Head of caudate nucleus (tissue), 42 donors: ENCODE results near the gene C2CD4C.
A peak's percentile ranks its signal among the peaks of the same experiment; 100 is the strongest.
"Not testable (repeated sequence)": the region's sequence is repeated elsewhere in the genome, so short reads cannot be mapped to it uniquely, and the experiment has no call there.

Source experiments
- DNase-seq, 42 donors: peaks; one replicate each; pipeline versions ENCODE4 v3.0.0 to v3.0.0-alpha.2; 2020 to 2021; ENCODE audit warnings: mixed read lengths in 7 of 42
- intact Hi-C: fragments of 100-400 bp; cut with DNase I; formaldehyde crosslinking; loops from one replicate; pipeline ENCODE4 v1.15.0; 2022

C2CD4C gene

DNA sequence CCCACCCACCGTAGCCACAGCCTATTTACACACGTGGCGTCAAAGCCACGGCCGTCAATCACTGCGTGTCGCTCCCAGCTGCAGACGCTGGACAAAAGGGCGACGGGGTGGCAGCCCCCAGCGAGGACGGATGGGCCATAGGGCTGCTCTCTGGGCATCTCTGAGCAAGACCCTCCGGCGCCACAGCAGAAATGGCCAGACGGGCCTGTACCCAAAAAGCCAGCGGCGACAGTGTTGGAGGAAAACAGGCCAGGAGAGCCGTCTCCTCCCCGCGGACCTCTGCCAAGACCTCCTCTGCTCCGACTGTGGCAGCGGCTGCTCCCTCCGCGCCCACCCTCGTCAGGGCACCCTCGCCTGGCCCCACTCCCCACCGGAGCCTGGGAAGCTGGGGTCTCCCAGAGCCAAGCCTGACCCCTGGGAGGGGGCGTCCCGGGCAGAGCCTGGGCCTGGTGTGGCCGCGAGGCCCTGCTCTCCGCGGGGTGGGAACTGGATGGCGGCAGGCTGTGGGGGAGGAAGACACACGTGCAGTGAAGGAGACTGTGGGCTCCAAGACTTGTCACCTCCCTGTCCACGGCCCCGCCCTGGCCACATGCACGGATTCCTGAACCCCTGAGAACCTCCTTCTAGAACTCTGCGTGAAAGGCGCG is 2.7 kb downstream of the C2CD4C start:
- peak in 7 of 42 donors; percentile 6 to 43 (median 23) for DNase-seq
- intact Hi-C loops: no loop called here

DNA sequence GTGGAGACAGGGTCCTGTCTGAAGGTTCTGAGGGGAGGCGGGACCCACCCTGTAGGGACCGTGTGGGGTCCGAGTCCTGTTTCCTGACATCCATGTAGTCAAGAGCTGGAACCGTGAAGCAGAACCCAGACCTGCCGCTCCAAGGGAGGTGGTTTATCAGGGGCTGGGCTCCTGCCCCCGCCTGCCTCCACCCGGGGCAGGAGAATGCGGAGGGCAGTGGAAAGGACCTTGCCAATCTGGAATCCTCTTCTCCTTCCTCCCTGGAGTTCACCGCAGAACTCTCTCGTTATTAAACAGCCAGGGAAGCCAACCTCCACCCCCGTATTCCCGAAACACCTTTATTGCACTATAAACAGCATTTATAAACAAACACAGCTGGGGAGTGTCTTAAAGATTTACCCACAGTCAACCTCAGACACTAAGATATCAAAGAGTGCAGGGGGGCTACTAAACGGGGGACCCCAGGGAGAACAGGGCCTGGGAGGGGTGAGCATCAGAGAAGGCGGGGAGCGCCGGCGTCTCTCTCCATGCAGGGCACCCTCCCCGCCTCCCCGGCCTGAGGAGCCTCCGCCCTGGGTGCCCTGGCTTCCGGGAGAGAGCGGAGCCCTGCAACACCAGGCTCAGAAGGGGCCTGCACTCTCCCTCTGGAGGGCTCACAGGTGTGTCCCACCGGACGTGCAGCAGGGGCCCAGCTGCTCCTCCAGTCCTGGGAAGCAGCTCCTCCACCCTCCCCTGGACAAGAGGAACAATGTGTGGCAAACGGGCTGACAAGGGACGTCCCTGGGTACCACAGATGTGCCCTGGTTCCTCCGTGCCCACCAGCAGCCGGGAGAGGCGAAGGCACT is 3.6 kb downstream of the C2CD4C start:
- intact Hi-C loops: no loop called here
- DNase-seq: peak in 6 of 42 donors; percentile 5 to 28 (median 9)

DNA sequence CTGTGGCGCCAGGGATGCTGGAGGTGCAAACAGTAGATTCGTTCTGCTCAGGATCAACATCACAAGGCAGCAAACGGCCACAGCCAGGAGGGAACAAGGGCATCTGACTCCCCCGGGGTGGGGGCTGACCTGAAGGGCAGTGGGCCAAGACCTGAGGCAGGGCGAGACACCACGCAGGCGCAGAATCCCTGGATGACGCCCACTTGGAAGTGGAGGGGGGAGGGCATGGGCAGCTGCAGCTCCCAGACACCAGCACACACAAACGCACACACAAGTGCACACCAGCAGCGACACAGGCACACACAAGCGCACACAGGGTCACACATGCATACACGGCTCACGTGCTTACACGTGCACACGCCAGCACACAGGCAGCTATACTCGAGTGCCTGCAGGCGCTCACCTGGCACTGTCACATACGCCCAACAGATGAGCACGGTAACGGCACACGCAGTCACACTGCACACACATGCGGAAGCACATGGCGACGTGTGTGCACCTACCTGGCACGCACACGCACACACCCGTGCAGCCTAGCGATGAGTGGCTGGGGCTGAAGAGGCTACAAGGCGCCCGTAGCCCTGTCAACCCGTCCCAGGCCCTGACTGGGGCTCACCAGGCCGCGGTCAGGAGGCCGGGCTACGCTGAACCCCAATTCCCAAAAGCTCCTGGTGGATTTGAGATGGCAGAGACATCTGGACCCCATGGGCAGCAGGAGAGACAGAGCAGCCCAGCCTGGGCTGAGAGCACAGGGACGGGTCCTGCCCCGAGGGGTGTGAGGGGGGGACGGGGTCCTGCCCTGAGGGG is 5.5 kb downstream of the C2CD4C start:
- peak in 9 of 42 donors; percentile 4 to 28 (median 13) for DNase-seq
- intact Hi-C loops: no loop called here

DNA sequence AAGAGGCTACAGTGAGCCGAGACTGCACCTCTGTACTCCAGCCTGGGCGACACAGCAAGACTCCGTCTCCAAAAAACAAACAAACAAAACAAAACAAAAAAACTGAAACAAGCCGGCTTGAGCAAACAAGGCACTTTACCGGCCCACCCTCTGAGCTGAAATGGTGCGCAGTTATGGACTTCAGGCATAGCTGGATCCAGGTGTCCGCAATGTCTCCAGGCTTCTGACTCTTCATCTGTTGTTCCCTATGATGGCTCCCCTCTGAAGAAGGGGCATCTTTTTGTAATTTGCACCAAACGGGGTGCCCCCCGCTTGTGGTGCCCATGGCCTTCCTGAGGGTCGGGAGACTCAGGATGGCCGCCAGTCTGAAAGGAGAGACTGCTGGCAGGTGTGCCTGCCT is 6.2 kb downstream of the C2CD4C start:
- DNase-seq: peak in 3 of 42 donors; percentile 2 to 8 (median 3)
- intact Hi-C loops: no loop called here

DNA sequence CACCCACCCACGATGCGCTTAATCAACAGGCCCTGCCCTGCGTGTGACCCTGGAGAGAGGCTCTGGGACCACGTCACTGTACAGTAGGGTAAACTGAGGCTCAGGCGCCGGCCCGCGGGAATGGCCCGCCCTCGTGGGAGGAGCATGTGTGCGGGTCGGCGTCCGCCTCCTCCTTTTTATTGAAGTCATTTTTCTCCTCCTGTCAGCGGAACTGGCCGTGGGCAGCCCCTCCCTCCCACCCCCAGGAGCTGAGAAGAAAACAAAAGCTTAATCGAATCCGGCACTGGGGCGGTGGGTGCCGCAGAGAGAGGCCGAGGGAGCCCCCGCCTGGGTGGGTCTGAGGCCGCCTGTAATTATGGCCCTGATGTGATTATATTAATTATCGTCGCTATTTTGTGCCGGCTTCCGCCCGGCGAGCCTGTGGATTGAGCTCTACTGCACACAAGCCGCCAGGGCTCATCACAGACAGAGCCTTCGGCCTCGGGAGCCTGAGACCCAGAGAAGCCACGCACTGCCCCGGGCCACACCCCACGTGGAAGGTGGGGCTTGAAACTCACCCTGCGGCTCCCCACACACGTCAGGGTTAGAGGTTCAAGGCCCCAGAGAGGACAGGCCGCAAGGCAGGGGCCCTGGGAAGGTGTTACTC is 7.0 kb downstream of the C2CD4C start:
- intact Hi-C loops: no loop called here
- DNase-seq: peak in 10 of 42 donors; percentile 3 to 26 (median 12)

DNA sequence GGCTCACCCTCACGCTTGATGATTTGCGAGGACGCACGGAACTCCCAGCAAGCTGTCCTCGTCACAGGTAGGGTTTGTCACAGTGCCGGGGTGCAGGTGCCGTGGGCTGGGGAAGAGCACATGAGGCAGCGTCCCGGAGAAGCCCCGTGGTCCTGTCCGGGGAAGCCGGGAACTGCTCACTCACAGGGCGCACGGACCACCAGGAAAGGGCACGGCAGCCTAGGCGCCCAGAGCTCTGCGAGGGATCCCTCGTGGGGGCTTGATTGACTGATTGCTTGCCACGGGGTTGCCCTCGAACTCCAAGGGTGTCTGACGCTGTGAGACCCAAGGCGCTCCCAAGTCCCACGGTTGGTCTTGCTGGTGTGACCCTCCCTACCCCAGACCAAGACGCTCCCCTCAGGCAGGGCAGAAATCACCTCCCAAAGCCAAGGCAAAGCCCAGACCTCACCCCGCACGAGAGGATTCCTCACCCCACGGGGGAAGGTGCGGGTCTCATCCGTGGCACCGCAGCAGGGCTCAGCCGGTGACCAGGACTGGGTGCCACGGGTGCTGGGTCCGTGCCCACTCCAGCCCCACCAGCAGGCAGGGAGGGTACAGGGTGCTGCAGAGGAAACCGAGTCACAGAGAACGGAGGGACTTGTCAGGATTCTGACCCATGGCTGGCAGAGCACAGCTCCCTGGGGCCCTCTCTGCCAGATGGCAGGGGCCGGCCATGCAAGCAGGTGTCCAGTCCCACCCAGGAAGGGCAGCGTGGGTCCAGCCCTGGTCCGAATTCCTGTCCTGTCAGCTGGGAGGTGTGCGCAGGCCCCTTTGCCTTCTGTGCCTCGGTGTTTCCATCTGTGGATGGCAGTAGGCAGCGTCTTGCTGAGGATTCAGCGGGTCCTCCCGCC is 7.7 kb downstream of the C2CD4C start:
- intact Hi-C loops: no loop called here
- DNase-seq: peak in 11 of 42 donors; percentile 2 to 31 (median 19)

DNA sequence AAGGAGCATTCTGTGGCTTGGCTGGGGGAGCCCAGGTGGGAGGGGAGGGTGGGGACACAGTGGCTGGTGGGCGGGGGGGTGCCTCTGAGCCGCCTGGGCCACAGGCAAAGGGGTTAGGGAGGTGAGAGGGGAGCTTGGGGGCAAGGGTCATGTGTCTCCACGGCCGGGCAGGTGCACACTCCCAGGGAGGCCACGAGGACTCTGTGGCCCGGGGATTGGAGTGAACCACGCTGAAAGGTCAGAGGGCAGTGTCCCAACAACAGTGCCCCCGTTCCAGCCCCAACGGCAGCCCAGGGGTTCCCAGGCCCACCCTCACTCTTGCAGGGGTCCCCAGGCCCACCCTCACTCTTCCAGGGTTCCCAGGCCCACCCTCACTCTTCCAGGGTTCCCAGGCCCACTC is 9.6 kb downstream of the C2CD4C start:
- intact Hi-C loops: no loop called here
- peak in 4 of 42 donors; percentile 2 to 12 (median 4) for DNase-seq

DNA sequence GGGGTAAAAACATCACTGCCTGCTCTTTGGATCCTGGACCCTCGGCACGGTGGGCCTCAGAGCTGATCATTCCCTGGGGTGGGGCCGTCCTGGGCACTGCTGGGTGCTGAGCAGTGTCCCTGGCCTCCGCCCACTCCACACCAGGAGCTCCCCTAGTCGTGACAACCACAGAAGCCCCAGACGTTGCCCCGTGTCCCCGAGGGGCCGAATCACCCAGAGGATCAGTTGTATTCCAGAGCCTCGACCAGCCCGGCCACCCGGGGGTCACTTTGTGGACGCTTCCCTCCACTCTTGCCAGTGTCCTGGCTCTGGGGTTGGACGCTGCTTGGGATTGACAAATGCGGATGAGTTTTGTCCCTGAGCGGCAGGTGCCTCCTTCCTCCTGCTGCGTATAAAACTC is 10.2 kb downstream of the C2CD4C start:
- intact Hi-C loops: no loop called here
- DNase-seq: peak in 10 of 42 donors; percentile 0 to 34 (median 10)

DNA sequence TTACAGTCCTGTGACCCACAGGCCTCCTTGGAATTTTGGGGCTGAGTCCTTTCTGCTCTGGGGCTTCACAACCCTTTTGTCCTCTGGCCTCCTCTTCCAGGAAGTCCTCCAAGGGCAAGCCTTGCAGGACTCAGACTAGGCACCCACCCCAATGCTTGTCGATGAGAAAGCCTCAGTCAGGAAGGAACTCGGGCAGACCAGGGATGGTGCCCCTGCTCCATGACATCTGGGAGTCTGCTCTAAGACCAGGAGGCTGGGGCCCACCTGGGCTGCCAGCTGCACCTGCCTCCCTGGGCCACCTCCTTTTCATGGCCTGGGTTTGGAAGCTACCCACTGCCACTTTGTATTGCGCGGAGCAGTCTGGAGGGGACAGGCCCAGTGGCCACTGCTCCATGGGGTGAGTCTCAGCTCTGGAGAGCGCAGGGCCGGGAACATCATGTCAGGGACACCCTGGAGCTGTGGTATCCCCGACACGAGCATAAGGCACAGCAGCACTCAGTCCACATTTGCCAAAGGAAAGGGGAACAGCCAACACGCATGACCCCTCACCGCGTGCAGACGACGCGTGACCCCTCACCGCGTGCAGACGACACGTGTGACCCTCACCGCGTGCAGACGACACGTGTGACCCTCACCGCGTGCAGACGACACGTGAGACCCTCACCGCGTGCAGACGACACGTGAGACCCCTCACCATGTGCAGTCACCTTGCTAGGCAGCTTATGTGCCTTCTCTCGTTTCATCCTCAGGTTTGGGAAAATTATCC is 10.8 kb downstream of the C2CD4C start:
- intact Hi-C loops: no loop called here
- DNase-seq: peak in 8 of 42 donors; percentile 0 to 16 (median 4)

DNA sequence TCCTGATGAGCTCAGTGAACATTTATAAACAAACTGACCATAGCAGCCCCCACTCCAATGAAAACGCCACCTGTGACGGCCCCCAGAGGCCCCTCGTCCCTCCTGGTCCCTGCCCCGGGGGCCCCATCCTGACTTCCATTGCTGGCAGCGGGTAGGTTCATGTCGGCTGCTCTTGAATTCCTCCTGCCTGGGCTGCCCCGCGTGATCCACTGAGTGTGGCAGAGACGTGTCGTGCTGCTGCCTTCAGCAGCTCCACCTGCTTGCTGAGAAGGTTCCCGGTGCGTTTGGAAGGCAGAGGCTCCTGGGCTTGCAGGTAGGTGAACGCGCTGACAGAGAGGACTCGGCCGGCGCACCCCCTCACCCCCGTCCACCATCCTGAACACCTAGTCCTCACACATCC is 11.6 kb downstream of the C2CD4C start:
- intact Hi-C loops: no loop called here
- peak in 10 of 42 donors; percentile 5 to 36 (median 12) for DNase-seq

DNA sequence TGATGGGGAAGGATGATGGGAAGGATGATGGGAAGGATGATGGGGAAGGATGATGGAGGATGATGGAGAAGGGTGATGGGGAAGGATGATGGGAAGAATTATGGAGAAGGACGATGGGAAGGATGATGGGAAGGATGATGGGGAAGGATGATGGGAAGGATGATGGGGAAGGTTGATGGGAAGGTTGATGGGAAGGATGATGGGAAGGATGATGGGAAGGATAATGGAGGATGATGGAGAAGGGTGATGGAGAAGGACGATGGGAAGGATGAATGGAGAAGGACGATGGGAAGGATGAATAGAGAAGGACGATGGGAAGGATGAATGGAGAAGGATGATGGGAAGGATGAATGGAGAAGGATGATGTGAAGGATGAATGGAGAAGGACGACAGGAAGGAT is 13.5 kb downstream of the C2CD4C start:
- DNase-seq: no peak
- intact Hi-C loops: no loop called here

DNA sequence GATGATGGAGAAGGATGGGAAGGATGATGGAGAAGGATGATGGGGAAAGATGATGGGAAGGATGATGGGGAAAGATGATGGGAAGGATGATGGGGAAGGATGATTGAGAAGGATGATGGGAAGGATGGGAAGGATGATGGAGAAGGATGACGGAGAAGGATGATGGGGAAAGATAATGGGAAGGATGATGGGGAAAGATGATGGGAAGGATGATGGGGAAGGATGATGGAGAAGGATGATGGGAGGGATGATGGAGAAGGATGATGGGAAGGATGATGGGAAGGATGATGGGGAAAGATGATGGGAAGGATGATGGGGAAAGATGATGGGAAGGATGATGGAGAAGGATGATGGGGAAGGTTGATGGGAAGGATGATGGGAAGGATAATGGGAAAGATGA is 14.1 kb downstream of the C2CD4C start:
- intact Hi-C loops, DNase-seq: not testable (repeated sequence)

DNA sequence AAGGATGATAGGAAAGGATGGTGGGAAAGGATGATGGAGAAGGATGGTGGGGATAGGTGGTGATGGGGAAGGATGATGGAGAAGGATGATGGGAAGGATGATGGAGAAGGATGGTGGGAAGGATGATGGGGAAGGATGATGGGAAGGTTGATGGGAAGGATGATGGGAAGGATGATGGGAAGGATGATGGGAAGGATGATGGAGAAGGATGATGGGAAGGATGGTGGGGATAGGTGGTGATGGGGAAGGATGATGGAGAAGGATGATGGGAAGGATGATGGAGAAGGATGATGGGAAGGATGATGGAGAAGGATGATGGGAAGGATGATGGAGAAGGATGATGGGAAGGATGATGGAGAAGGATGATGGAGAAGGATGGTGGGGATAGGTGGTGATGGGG is 15.4 kb downstream of the C2CD4C start:
- DNase-seq, intact Hi-C loops: not testable (repeated sequence)

DNA sequence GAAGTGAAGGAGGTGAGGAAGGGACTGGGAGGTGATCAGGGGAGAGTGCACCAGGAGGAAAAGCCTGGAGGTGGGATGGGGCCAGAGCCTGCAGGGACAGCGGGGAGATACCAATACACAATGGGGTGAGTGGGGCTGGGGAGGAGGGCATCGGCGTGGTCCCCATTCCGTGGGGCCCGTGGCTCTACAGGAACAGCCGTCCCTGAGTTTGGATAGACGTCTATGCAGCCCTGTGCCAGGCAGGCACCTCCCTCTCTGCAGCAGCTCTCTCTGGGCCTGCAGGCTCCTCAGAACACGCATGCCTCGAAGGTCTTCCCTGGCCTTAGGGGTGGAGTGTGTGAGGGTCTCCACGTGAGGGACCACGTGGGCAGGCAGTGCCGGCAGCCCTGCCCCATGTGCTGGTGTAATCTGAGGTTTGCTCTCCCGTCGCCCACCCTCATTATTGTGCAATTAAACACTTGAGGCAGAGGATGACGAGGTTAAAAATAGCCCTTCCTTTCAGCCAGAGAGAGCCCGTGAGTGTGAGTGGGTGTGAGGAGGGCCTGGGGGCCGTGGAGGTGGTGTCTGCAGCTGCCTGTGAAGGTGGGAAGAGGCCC is 16.5 kb downstream of the C2CD4C start:
- intact Hi-C loops: no loop called here
- peak in 8 of 42 donors; percentile 3 to 24 (median 4) for DNase-seq

DNA sequence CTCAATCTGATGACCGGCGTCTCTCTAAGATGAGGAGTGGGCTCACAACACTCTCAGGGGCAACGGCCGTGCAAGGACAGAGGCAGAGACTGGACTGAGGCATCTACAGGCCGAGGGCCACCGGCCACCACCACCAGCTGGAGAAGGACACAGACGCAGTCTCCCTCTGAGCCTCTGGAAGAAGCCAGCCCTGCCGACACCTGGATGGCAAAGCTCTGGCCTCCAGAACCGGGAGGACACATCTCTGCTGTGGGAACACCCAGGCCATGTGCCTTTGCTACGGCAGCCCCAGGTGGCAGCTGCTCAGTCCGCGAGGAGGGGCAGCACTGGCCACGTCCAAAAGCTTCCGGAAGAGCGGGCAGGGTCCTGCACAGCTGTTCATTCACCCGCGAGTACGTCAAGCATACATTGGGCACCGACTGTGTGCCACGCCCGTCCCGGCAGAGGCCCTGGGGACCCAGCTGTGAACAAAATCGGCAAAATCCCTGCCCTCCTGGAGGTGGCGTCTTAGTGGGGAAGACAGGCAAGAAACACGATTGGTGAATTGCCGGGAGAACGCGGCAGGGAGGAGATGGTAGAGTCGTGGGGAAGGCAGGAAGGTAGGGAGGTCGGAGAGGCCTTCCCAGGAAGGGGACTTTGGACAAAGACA is 17.1 kb downstream of the C2CD4C start:
- intact Hi-C loops: no loop called here
- DNase-seq: peak in 9 of 42 donors; percentile 1 to 27 (median 8)

DNA sequence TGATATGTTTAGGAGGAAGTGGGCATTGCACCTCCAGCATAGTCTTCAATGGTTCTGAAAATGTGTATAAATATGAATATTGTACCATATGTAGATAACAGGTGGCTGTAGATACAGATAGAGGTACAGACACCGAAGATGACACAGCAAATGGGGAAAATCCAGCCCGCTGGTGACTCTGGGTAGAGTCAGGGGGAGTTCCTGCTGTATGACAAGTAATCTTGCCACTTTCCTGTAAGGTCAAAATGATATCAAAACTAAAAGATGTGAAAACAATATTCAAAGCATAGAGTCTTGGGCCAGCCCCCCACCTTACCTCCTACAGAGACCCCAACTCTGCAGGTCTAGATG is 17.8 kb downstream of the C2CD4C start:
- intact Hi-C loops: no loop called here
- DNase-seq: peak in 1 of 42 donors; percentile 2
